HUES64 (cell line): ENCODE results near the gene CDX2.

Source experiments
- H3K27ac ChIP-seq: 2 replicates; pipeline ENCODE4 v1.7.0; 2013; ENCODE audit warnings: low read depth, low read length, inconsistent platforms
- H3K27me3 ChIP-seq: 2 replicates; pipeline ENCODE4 v1.6.1; 2013; ENCODE audit warnings: mild to moderate bottlenecking, low read length; ENCODE audit not compliant: insufficient read depth
- H3K36me3 ChIP-seq: 2 replicates; pipeline ENCODE4 v1.6.1; 2013; ENCODE audit warnings: mild to moderate bottlenecking, low read length; ENCODE audit not compliant: insufficient read depth
- H3K4me1 ChIP-seq: 2 replicates; pipeline ENCODE4 v1.6.1; 2013; ENCODE audit warnings: mild to moderate bottlenecking, low read length, moderate library complexity; ENCODE audit not compliant: insufficient read depth
- H3K4me3 ChIP-seq: 2 replicates; pipeline ENCODE4 v1.5.1; 2013; ENCODE audit warnings: mild to moderate bottlenecking, low read length, moderate library complexity
- H3K9ac ChIP-seq: 2 replicates; pipeline ENCODE4 v1.6.1; 2013; ENCODE audit warnings: mild to moderate bottlenecking, low read depth, low read length
- H3K9me3 ChIP-seq: 2 replicates; pipeline ENCODE4 v1.6.1; 2013; ENCODE audit warnings: low read depth, low read length; ENCODE audit not compliant: insufficient read depth
- WGBS: fragments of 150-250, 120-280 bp; methylation state at CpG from one replicate; pipeline ENCODE4 v1.1.7; 2013; ENCODE audit warnings: missing lambda C conversion rate; 5-methylcytosine and 5-hydroxymethylcytosine counted together

The CDX2 gene

GRCh38 chr13:27963491-27963890 is 5.6 kb downstream of the CDX2 start:
- H3K27ac ChIP-seq = no peak overlapping the region
- no peak overlapping the region for H3K4me3 ChIP-seq
- H3K36me3 ChIP-seq = no peaks in the 10 kb centered on the region
- H3K4me1 ChIP-seq = peaks cover 26% of the 10 kb centered on the region; the same call in 1 of the 2 replicates
- H3K9ac ChIP-seq = no peak overlapping the region
- 48% methylated on average over 3 of the region's 3 CpGs for whole genome bisulfite sequencing
- H3K9me3 ChIP-seq = no peaks in the 10 kb centered on the region
- peaks cover 100% of the 10 kb centered on the region for H3K27me3 ChIP-seq

GRCh38 chr13:27962982-27963381 is 6.1 kb downstream of the CDX2 start:
- H3K27me3 ChIP-seq = peaks cover 100% of the 10 kb centered on the region
- H3K4me1 ChIP-seq = peaks cover 26% of the 10 kb centered on the region; the same call in 1 of the 2 replicates
- H3K27ac ChIP-seq = no peak overlapping the region

GRCh38 chr13:27962128-27962841 is 6.8 kb downstream of the CDX2 start:
- H3K27me3 ChIP-seq = peaks cover 100% of the 10 kb centered on the region

More at GRCh38 chr13:27962982-27963381, 6.1 kb downstream of the CDX2 start:
- WGBS = 43% methylated on average over 8 of the region's 9 CpGs
- Histone ChIP-seq H3K4me3 (no peak overlapping the region), H3K9me3 (no peaks in the 10 kb centered on the region), H3K36me3 (no peaks in the 10 kb centered on the region), H3K9ac (no peak overlapping the region)

GRCh38 chr13:27961227-27962085 is 7.7 kb downstream of the CDX2 start:
- WGBS = 2% methylated on average over 25 of the region's 25 CpGs
- H3K36me3 ChIP-seq = no peaks in the 10 kb centered on the region
- H3K9me3 ChIP-seq = no peaks in the 10 kb centered on the region
- peaks cover 26% of the 10 kb centered on the region; the same call in 1 of the 2 replicates for H3K4me1 ChIP-seq
- H3K27me3 ChIP-seq = peaks cover 100% of the 10 kb centered on the region
- H3K9ac ChIP-seq = no peak overlapping the region
- no peak overlapping the region for H3K27ac ChIP-seq
- no peak overlapping the region; the same call in 1 of the 2 replicates for H3K4me3 ChIP-seq

More at GRCh38 chr13:27962128-27962841, 6.8 kb downstream of the CDX2 start:
- 12% methylated on average over 6 of the region's 6 CpGs for WGBS
- Histone ChIP-seq H3K9me3 (no peaks in the 10 kb centered on the region), H3K9ac (no peak overlapping the region), H3K4me3 (no peak overlapping the region), H3K36me3 (no peaks in the 10 kb centered on the region), H3K4me1 (peaks cover 26% of the 10 kb centered on the region; the same call in 1 of the 2 replicates), H3K27ac (no peak overlapping the region)

- peaks cover 100% of the 10 kb centered on the region for H3K27me3 ChIP-seq
- peak overlapping the region; percentile 10; the same call in 1 of the 2 replicates for H3K4me3 ChIP-seq
- 1% methylated on average over 73 of the region's 73 CpGs for whole genome bisulfite sequencing
- no peaks in the 10 kb centered on the region for H3K36me3 ChIP-seq
- no peak overlapping the region for H3K9ac ChIP-seq
- no peaks in the 10 kb centered on the region for H3K9me3 ChIP-seq
- peaks cover 25% of the 10 kb centered on the region; the same call in 1 of the 2 replicates for H3K4me1 ChIP-seq
- no peak overlapping the region for H3K27ac ChIP-seq
Observed at GRCh38 chr13:27960362-27961226, 8.5 kb downstream of the CDX2 start.

GRCh38 chr13:27959976-27960361 is 9.1 kb downstream of the CDX2 start:
- Histone ChIP-seq H3K9me3 (no peaks in the 10 kb centered on the region), H3K27me3 (peaks cover 100% of the 10 kb centered on the region), H3K27ac (no peak overlapping the region), H3K9ac (no peak overlapping the region), H3K4me1 (peaks cover 19% of the 10 kb centered on the region; the same call in 1 of the 2 replicates), H3K4me3 (no peak overlapping the region), H3K36me3 (no peaks in the 10 kb centered on the region)
- WGBS = 15% methylated on average over 14 of the region's 14 CpGs

GRCh38 chr13:27956576-27957300 is 12.4 kb downstream of the CDX2 start:
- 0 out of 2 replicates have a peak, but pooled peaks cover 7% of the 10 kb centered on the region for H3K4me1 ChIP-seq
- no peaks in the 10 kb centered on the region for H3K36me3 ChIP-seq
- H3K27me3 ChIP-seq = peaks cover 100% of the 10 kb centered on the region
- H3K9ac ChIP-seq = no peak overlapping the region
- no peak overlapping the region for H3K4me3 ChIP-seq
- no peaks in the 10 kb centered on the region for H3K9me3 ChIP-seq
- no peak overlapping the region for H3K27ac ChIP-seq
- WGBS = 33% methylated on average over 3 of the region's 5 CpGs

- no peaks in the 10 kb centered on the region for H3K9me3 ChIP-seq
- H3K36me3 ChIP-seq = no peaks in the 10 kb centered on the region
- H3K27ac ChIP-seq = no peak overlapping the region
- WGBS = 56% methylated on average over 11 of the region's 11 CpGs
- peaks cover 100% of the 10 kb centered on the region for H3K27me3 ChIP-seq
- no peaks in the 10 kb centered on the region for H3K4me1 ChIP-seq
- H3K4me3 ChIP-seq = no peak overlapping the region
- H3K9ac ChIP-seq = no peak overlapping the region
Observed at GRCh38 chr13:27955014-27955591, 14.0 kb downstream of the CDX2 start.

- WGBS = under 1% methylated on average over 56 of the region's 56 CpGs
- H3K27ac ChIP-seq = no peak overlapping the region
- H3K4me1 ChIP-seq = no peaks in the 10 kb centered on the region
- no peaks in the 10 kb centered on the region for H3K9me3 ChIP-seq
- H3K27me3 ChIP-seq = peaks cover 100% of the 10 kb centered on the region
- peak overlapping the region; percentile 43 for H3K4me3 ChIP-seq
- no peak overlapping the region for H3K9ac ChIP-seq
- no peaks in the 10 kb centered on the region for H3K36me3 ChIP-seq
Observed at GRCh38 chr13:27954406-27954851, 14.7 kb downstream of the CDX2 start.
